SK-N-SH treated with all-trans-retinoic acid at 6 μM for 48 hours (cell line): ENCODE results near the gene WRAP73.

Source experiments
- ATAC-seq: fragments of 200-7000 bp; cut with Tn5 transposase; 3 replicates; pipeline ENCODE4 v1.9.1; 2020; ENCODE audit warnings: mild to moderate bottlenecking, moderate library complexity
- ARNTL ChIP-seq: fragments of 450-650 bp; formaldehyde crosslinking; IDR thresholded peaks from 2 replicates; pipeline ENCODE4 v1.5.0; 2020; ENCODE audit warnings: low read depth, mild to moderate bottlenecking, moderate library complexity, borderline replicate concordance
- BACH2 ChIP-seq: fragments of 250-450 bp; sonication (Bioruptor Pico); IDR thresholded peaks from 2 replicates; pipeline ENCODE4 v1.9.0; 2021; ENCODE audit warnings: mild to moderate bottlenecking, borderline replicate concordance
- CSDC2 ChIP-seq: fragments of 250-450 bp; sonication (Bioruptor Pico); IDR thresholded peaks from 2 replicates; pipeline ENCODE4 v1.5.0; 2020; ENCODE audit warnings: mild to moderate bottlenecking, moderate library complexity
- ESRRG ChIP-seq: fragments of 250-450 bp; sonication (Bioruptor Pico); IDR thresholded peaks from 2 replicates; pipeline ENCODE4 v1.6.1; 2021; ENCODE audit warnings: mild to moderate bottlenecking
- GLIS3 ChIP-seq: fragments of 250-450 bp; sonication (Bioruptor Pico); IDR thresholded peaks from 2 replicates; pipeline ENCODE4 v1.5.0; 2020; ENCODE audit warnings: mild to moderate bottlenecking, moderate library complexity
- ISL1 ChIP-seq: fragments of 250-450 bp; sonication (Bioruptor Pico); IDR thresholded peaks from 2 replicates; pipeline ENCODE4 v2.1.2; 2022; ENCODE audit warnings: mild to moderate bottlenecking, moderate library complexity
- OSR1 ChIP-seq: fragments of 250-450 bp; sonication (Bioruptor Pico); IDR thresholded peaks from 2 replicates; pipeline ENCODE4 v1.8.0; 2022; ENCODE audit warnings: moderate library complexity, mild to moderate bottlenecking, inconsistent platforms
- PATZ1 ChIP-seq: fragments of 250-450 bp; sonication (Bioruptor Pico); IDR thresholded peaks from 2 replicates; pipeline ENCODE4 v1.8.0; 2020; ENCODE audit warnings: mild to moderate bottlenecking, moderate library complexity, borderline replicate concordance
- PPARA ChIP-seq: fragments of 250-450 bp; sonication (Bioruptor Pico); IDR thresholded peaks from 2 replicates; pipeline ENCODE4 v1.5.0; 2020; ENCODE audit warnings: mild to moderate bottlenecking, borderline replicate concordance
- SNAI2 ChIP-seq: fragments of 250-450 bp; sonication (Bioruptor Pico); IDR thresholded peaks from 2 replicates; pipeline ENCODE4 v1.5.0; 2020; ENCODE audit warnings: mild to moderate bottlenecking, moderate library complexity
- TCF4 ChIP-seq: fragments of 250-450 bp; sonication (Bioruptor Pico); IDR thresholded peaks from 2 replicates; pipeline ENCODE4 v1.8.0; 2021; ENCODE audit warnings: mild to moderate bottlenecking, moderate library complexity, borderline replicate concordance
- TOX ChIP-seq: fragments of 250-450 bp; sonication (Bioruptor Pico); IDR thresholded peaks from 2 replicates; pipeline ENCODE4 v1.8.0; 2021; ENCODE audit warnings: mild to moderate bottlenecking, moderate library complexity, borderline replicate concordance
- TSHZ2 ChIP-seq: fragments of 250-450 bp; sonication (Bioruptor Pico); IDR thresholded peaks from 2 replicates; pipeline ENCODE4 v1.5.0; 2020; ENCODE audit warnings: mild to moderate bottlenecking, moderate library complexity
- ZC3H10 ChIP-seq: fragments of 250-450 bp; sonication (Bioruptor Pico); IDR thresholded peaks from 2 replicates; pipeline ENCODE4 v1.5.1; 2021; ENCODE audit warnings: mild to moderate bottlenecking, moderate library complexity
- ZFP3 ChIP-seq: fragments of 250-450 bp; sonication (Bioruptor Pico); IDR thresholded peaks from 2 replicates; pipeline ENCODE4 v1.5.0; 2020; ENCODE audit warnings: mild to moderate bottlenecking, moderate library complexity
- ZFP30 ChIP-seq: fragments of 450-650 bp; formaldehyde crosslinking; IDR thresholded peaks from 2 replicates; pipeline ENCODE4 v1.5.0; 2022; ENCODE audit warnings: mild to moderate bottlenecking, moderate library complexity
- ZNF565 ChIP-seq: fragments of 450-650 bp; formaldehyde crosslinking; conservative IDR thresholded peaks from 2 replicates; pipeline ENCODE4 v1.5.0; 2020; ENCODE audit warnings: low read depth, mild to moderate bottlenecking, moderate library complexity
- ZNF70 ChIP-seq: fragments of 450-650 bp; formaldehyde crosslinking; IDR thresholded peaks from 2 replicates; pipeline ENCODE4 v1.5.0; 2020; ENCODE audit warnings: mild to moderate bottlenecking, moderate library complexity
- ZNF8 ChIP-seq: fragments of 450-650 bp; formaldehyde crosslinking; IDR thresholded peaks from 2 replicates; pipeline ENCODE4 v1.5.0; 2020; ENCODE audit warnings: mild to moderate bottlenecking, moderate library complexity
- TF ChIP-seq, protein P1 (sequence below): fragments of 250-450 bp; sonication (Bioruptor Pico); IDR thresholded peaks from 2 replicates; pipeline ENCODE4 v1.5.1; 2020; ENCODE audit warnings: low read depth, mild to moderate bottlenecking, moderate library complexity
- TF ChIP-seq, protein P2 (sequence below): fragments of 250-450 bp; sonication (Bioruptor Pico); IDR thresholded peaks from 2 replicates; pipeline ENCODE4 v1.5.1; 2021; ENCODE audit warnings: mild to moderate bottlenecking, moderate library complexity

The WRAP73 gene

GRCh38 chr1:3593334-3593733 is 56.6 kb downstream of the WRAP73 start:
- TF ChIP-seq PATZ1 (CRISPR knock-in tag) (no peak), ZNF8 (CRISPR knock-in tag) (no peak), ZNF70 (CRISPR knock-in tag) (no peak), BACH2 (CRISPR knock-in tag) (no peak), GLIS3 (no peak), ZFP3 (CRISPR knock-in tag) (no peak), TCF4 (CRISPR knock-in tag) (no peak), SNAI2 (CRISPR knock-in tag) (no peak), TOX (CRISPR knock-in tag) (no peak), ISL1 (no peak), TSHZ2 (CRISPR knock-in tag) (no peak)
- TF ChIP-seq, protein P1, sequence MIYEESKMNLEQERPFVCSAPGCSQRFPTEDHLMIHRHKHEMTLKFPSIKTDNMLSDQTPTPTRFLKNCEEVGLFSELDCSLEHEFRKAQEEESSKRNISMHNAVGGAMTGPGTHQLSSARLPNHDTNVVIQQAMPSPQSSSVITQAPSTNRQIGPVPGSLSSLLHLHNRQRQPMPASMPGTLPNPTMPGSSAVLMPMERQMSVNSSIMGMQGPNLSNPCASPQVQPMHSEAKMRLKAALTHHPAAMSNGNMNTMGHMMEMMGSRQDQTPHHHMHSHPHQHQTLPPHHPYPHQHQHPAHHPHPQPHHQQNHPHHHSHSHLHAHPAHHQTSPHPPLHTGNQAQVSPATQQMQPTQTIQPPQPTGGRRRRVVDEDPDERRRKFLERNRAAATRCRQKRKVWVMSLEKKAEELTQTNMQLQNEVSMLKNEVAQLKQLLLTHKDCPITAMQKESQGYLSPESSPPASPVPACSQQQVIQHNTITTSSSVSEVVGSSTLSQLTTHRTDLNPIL (CRISPR knock-in tag): no peak
- TF ChIP-seq, protein P2, sequence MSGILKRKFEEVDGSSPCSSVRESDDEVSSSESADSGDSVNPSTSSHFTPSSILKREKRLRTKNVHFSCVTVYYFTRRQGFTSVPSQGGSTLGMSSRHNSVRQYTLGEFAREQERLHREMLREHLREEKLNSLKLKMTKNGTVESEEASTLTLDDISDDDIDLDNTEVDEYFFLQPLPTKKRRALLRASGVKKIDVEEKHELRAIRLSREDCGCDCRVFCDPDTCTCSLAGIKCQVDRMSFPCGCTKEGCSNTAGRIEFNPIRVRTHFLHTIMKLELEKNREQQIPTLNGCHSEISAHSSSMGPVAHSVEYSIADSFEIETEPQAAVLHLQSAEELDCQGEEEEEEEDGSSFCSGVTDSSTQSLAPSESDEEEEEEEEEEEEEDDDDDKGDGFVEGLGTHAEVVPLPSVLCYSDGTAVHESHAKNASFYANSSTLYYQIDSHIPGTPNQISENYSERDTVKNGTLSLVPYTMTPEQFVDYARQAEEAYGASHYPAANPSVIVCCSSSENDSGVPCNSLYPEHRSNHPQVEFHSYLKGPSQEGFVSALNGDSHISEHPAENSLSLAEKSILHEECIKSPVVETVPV: no peak
- no peak for ATAC-seq

DNA sequence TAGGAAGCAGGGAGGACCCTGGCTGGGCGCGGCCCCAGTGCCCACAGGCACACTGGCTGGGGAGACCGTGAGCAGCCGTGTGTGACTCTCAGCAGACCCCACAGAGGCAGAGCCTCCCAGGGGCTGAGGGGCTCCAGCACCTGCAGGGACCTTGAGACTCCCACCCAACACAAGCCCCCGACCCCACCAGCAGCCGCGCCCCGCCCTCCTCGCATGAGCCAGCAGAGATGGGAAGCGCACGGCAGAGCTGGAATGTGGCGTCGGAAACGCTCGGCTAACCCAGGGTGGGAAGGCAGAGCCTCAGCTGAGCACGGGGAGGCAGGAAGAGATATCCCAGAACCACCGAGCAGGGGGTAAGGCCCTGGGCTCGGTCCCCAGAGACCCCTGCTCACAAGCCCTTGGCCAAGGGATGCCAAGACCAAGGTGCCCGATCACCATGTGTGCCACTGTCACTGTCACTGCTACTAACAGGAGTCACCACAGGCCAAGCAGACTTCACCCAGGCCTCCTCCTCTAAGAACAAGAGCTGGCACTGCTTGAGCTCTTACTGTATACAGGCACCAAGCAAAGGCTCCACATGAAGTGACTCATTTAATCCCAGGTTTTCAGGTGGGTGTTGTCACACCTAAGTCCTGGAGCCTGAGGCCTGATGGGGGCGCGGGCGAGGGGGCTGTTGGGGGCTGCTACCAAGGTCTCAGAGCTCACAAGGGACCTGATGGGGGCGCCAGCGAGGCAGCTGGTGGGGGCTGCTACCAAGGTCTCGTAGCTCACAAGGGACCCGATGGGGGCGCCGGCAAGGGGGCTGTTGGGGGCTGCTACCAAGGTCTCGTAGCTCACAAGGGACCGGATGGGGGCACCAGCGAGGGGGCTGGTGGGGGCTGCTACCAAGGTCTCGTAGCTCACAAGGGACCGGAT is 58.7 kb downstream of the WRAP73 start:
- ATAC-seq: no peak
- TF ChIP-seq ESRRG (CRISPR knock-in tag) (no peak), ARNTL (CRISPR knock-in tag) (no peak), TSHZ2 (CRISPR knock-in tag) (no peak), OSR1 (CRISPR knock-in tag) (no peak), ISL1 (no peak), ZC3H10 (no peak), TOX (CRISPR knock-in tag) (no peak), ZNF8 (CRISPR knock-in tag) (no peak), SNAI2 (CRISPR knock-in tag) (no peak), ZNF565 (CRISPR knock-in tag) (no peak), ZNF70 (CRISPR knock-in tag) (no peak), TCF4 (CRISPR knock-in tag) (no peak), ZFP3 (CRISPR knock-in tag) (no peak), PPARA (CRISPR knock-in tag) (no peak), GLIS3 (no peak), CSDC2 (CRISPR knock-in tag) (no peak), ZFP30 (CRISPR knock-in tag) (no peak)
- TF ChIP-seq, protein P2: no peak
- TF ChIP-seq, protein P1 (CRISPR knock-in tag): no peak
